Measurements from ENCODE around the gene PPM1N. TPM values are rescaled to one million over a fixed set of nuclear protein-coding genes. Genes with fewer than 3 reads are reported as not detected.

Gene PPM1N
- total RNA-seq, 1 donor from 2014 or later = 0.75 TPM

DNA sequence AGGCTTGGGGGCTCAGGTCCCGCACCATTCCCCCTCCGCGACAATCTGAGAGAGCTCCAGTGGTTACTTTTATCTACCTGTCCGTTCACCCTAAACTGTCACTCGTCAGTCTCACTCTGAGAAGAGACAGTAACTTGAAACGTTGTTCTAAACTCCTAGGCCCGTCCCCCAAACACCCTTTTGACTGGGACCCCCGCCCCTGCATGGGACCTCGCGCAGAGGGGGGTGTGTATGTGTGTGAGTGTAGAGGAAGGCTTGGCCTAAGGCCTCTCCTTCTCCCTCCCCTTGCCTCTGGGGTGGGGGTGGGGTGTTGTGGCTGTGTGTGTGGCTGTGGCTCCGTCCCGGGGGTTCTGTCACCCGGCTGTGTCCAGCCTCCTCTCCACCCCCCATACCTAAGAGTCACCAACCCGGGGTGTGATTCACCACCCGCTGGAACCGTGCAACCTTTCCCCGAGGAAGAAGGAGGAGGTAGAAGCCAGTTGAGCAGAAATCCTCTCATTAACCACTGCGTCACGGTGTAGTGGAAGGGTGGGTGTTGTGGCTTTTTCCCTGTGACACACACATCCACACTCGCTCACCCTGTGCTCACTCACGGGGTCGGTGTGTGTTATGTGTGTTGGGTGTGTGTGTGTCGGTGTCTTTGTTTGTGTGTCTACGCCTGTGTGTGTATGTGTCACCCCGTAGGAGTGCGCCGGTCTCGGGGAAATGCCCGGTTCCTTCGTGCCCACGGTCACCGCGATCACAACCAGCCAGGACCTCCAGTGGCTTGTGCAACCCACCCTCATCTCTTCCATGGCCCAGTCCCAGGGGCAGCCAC is 28.1 kb upstream of the PPM1N start:
- peak; percentile 88 for DNase-seq (ENCODE audit: low read depth)

DNA sequence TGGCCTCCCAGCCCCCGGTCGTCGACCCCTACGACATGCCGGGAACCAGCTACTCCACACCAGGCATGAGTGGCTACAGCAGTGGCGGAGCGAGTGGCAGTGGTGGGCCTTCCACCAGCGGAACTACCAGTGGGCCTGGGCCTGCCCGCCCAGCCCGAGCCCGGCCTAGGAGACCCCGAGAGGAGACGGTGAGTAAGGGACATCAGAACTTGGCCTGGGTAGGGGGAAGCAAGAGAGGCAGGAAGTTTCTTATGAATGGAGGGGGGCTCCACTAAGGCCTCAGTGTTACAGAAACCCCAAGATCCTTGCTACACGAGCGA is 27.5 kb upstream of the PPM1N start:
- no peak for DNase-seq (ENCODE audit: low read depth)

DNA sequence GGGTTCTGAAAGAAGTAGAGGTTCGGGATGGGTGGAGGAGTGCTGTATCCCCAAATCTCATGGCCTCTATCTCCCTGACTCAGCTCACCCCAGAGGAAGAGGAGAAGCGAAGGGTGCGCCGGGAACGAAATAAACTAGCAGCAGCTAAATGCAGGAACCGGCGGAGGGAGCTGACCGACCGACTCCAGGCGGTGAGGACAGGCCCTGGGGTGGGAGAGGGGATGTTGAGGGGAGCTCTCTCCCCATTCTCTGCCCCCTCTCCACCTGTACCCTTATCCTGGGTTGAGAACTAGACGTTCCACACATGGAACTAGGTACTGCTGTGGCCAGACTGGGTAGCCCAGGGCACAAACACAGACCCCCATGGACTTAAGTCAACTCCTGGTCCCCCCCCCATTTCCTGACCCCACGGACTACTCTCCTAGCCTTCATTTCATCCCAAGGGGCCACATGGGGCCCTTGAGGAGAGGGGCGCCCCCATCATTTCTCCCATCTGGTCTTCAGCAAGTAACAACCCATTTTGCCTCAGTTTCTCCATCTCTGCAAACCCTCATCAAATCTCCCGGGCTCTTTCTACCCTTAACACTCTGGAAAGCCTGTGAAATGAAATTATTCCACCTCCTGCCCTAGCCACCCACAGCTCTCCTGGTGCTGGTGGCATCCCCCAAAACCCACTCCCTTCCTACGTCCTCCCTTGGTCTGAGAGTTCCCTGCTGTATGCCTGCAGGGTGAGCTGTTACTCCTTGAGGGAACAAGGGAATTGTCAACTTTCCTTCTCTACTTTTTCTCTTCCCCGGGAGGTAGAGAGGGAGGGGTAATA is 26.9 kb upstream of the PPM1N start:
- DNase-seq (ENCODE audit: low read depth) = no peak

DNA sequence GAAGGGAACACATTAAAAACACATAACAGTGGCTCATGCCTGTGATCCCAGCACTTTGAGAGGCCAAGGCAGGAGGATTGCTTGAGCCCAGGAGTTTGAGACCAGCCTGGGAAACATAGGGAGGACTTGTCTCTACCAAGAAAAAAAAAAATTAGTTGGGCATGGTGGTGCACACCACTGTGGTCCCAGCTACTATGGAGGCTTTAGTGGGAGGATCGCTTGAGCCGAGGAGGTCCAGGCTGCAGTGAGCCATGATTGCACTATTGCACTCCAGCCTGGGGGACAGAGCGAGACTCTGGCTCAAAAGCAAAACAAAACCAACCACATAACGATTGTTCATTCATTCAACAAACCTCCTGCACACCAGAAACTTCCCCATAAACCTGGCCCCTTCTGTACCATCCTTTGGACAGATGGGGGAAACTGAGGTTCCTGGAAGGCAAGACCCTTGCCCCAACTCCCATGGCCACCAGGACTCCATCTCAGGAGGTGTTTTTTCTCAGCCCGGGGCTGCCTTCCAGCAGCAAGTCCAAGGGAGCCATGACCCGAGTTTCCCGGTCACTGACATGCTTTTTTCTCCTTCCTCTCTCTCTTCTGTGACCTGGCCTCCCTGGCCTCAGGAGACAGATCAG is 26.2 kb upstream of the PPM1N start:
- DNase-seq (ENCODE audit: low read depth) = no peak

- DNase-seq (ENCODE audit: low read depth) = no peak
Measured at GRCh38 chr19:45472563-45473366, 25.5 kb upstream of the PPM1N start.

DNA sequence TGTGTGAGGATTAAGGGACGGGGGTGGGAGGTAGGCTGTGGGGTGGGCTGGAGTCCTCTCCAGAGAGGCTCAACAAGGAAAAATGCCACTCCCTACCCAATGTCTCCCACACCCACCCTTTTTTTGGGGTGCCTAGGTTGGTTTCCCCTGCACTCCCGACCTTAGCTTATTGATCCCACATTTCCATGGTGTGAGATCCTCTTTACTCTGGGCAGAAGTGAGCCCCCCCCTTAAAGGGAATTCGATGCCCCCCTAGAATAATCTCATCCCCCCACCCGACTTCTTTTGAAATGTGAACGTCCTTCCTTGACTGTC is 24.9 kb upstream of the PPM1N start:
- DNase-seq (ENCODE audit: low read depth) = no peak

DNA sequence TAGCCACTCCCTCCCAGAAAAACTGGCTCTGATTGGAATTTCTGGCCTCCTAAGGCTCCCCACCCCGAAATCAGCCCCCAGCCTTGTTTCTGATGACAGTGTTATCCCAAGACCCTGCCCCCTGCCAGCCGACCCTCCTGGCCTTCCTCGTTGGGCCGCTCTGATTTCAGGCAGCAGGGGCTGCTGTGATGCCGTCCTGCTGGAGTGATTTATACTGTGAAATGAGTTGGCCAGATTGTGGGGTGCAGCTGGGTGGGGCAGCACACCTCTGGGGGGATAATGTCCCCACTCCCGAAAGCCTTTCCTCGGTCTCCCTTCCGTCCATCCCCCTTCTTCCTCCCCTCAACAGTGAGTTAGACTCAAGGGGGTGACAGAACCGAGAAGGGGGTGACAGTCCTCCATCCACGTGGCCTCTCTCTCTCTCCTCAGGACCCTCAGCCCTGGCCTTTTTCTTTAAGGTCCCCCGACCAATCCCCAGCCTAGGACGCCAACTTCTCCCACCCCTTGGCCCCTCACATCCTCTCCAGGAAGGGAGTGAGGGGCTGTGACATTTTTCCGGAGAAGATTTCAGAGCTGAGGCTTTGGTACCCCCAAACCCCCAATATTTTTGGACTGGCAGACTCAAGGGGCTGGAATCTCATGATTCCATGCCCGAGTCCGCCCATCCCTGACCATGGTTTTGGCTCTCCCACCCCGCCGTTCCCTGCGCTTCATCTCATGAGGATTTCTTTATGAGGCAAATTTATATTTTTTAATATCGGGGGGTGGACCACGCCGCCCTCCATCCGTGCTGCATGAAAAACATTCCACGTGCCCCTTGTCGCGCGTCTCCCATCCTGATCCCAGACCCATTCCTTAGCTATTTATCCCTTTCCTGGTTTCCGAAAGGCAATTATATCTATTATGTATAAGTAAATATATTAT is 24.3 kb upstream of the PPM1N start:
- no peak for DNase-seq (ENCODE audit: low read depth)

DNA sequence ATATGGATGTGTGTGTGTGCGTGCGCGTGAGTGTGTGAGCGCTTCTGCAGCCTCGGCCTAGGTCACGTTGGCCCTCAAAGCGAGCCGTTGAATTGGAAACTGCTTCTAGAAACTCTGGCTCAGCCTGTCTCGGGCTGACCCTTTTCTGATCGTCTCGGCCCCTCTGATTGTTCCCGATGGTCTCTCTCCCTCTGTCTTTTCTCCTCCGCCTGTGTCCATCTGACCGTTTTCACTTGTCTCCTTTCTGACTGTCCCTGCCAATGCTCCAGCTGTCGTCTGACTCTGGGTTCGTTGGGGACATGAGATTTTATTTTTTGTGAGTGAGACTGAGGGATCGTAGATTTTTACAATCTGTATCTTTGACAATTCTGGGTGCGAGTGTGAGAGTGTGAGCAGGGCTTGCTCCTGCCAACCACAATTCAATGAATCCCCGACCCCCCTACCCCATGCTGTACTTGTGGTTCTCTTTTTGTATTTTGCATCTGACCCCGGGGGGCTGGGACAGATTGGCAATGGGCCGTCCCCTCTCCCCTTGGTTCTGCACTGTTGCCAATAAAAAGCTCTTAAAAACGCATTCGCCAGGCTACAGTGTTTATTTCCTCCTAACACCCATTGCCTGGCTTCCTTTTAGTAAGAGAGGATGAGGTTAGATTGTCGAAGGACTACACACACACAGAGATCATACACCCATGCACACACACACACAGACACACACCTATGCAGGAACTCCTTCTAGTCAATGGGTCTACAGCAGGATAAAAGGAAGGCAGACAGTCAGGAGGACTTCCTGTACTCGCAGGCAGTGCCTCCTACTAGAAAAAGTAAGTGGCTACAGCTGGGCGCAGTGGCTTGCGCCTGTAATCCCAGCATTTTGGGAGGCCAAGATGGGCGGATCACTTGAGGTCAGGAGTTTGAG is 23.4 kb upstream of the PPM1N start:
- DNase-seq (ENCODE audit: low read depth) = peak; percentile 53

DNA sequence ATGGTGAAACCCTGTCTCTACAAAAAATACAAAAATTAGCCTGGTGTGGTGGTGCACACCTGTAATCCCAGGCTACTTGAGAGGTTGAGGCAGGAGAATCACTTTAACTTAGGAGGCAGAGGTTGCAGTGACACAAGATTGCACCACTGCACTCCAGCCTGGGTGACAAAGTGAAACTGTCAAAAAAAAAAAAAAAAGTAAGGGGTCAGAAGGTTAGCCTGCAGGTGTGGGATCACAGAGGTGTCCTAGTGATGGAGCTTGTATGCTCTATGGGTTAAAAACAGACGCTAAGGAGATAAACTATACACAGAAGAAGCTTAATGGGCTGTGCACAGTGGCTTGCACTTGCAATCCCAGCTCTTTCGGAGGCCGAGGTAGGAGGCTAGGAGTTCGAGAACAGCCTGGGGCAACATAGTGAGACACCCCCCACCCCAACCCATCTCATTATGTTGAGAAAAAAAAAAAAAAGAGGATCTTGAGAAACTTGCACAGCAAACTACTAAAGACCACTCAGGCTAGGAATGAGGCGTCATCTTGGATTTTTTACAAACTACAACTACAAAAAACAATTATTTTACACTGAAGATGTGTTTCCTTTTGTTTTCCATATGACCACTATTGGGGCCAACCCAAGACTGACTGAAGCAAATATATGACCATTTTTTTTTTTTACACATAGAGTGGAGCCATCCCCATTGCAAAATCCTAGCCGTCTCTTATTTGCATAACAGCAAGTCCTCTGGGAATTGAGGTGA is 22.5 kb upstream of the PPM1N start:
- peak; percentile 70 for DNase-seq (ENCODE audit: low read depth)

GRCh38 chr19:45476304-45476703 is 21.9 kb upstream of the PPM1N start:
- no peak for DNase-seq (ENCODE audit: low read depth)

DNA sequence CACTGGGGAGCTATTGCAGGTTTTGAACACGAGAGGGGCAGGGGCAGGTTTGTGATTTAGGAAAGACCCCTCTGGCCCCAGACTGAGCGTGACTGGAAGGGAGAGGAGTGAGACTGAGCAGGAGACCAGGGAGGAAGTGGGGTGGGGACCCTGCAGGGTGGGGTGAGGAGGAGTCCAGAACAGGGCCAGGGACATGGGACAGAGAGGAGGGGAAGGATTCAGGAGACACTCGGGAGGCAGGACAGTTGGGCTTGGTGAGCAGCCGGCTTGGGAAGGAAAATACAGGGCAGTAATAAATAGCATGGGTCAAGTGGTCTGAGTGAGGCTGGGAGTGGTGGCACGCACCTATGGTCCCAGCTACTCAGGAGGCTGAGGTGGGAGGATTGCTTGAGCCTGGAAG is 21.1 kb upstream of the PPM1N start:
- DNase-seq (ENCODE audit: low read depth) = no peak

- DNase-seq (ENCODE audit: low read depth) = peak; percentile 90
Measured at GRCh38 chr19:45477713-45478453, 20.4 kb upstream of the PPM1N start.

DNA sequence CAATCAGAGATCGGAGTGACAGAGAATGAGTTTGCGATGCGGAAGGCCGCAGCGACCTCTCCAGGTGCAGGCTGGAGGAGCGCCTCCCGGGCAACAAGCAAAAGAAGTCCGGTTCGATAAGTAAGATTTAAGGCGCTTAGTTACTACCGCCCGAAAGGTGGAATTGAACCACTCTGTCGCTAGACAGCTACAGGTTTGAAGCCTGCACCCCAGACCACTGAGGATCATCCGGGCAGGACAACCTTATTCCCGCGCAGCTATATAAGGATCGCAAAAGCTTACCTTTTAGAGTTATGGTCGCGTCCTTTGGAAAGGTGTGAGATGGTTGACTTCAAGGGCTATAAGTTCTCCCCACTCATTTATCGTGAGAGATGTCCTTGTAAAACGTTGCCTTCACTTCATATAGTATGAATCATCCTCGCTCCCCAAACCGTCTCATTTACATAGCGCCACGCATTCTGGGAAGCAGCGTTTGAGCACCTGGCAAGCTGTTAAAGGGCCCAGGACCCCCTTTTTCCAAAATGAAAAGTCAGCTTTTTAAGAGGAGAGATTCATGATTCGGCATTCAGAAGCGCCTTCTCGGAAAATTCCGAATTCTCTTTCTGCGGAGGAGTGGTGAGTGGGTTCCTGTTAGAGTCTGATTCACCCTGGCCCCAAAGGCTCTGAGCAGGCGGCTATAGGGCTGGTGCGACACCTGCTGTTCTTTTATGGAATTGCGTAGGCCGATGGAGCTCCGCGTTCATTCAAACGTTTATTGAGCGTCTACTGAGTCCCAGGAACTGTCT is 19.6 kb upstream of the PPM1N start:
- peak; percentile 91 for DNase-seq (ENCODE audit: low read depth)

DNA sequence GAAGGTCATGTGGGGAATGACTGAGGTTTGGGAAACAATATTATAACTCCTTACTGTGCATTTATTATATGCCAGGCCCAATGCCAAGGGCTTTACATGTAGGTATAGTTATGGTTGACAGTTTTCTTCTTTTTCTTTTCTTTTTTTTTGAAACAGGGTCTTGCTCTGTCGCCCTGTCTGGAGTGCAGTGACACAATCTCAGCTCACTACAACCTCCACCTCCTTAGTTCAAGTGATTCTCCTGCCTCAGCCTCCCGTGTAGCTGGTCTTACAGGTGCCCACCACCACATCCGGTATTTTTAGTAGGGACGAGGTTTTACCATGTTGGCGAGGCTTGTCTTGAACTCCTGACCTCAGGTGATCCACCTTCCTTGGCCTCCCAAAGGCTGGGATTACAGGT is 15.2 kb upstream of the PPM1N start:
- DNase-seq (ENCODE audit: low read depth) = no peak

- DNase-seq (ENCODE audit: low read depth) = peak; percentile 71
Measured at GRCh38 chr19:45484273-45484945, 13.8 kb upstream of the PPM1N start.

DNA sequence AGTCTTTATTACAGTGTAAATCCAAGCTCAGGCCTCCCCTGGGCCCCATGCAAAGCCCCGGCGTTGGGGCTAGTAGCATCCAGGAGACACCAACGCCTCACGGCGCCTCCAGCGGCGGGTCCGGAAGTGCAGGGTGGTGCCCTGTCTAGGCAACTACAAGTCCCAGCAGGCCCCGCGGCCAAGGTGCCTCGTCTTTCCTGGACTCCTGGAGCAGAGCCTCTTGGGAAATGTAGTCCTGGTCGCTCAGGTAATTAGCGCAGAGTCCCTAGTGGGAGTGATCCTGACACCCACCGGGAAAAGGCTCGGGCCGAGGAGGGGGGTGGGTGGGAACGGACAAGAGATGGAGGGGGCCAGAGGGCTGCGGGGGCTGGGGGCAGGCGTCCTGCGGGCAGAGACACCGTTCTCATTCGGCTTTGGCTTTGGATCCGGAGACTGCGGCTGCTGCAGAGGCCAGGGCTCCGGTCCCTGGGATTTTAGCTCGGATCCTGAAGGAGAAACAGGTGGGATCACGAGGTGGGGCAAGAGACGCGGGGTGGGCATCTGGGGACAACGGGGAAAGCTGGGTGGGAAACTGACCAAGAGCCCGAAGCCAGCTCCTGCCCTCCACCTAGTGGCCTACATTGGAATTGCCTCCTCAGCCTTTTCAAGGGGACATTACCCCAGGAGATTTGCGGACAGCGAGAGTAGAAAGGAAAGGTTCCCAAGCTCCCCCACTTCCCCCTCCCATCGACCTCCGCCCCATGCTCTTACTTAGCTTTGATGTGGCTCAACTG is 12.8 kb upstream of the PPM1N start:
- DNase-seq (ENCODE audit: low read depth) = peak; percentile 84

Data from renal cortical epithelial cell (primary cell).